GM12801 (cell line): ENCODE data around the gene ILK.

Source experiments
- CTCF ChIP-seq: IDR thresholded peaks from one replicate; pipeline ENCODE4 v1.5.1; 2011; ENCODE audit warnings: control low read depth; ENCODE audit not compliant: insufficient read length; ENCODE audit errors: extremely low read depth

Gene ILK

GRCh38 chr11:6638429-6638828 lies 34.9 kb downstream of the ILK start:
- no peak for TF ChIP-seq CTCF

GRCh38 chr11:6640036-6640984 lies 36.7 kb downstream of the ILK start:
- no peak for TF ChIP-seq CTCF

- no peak for TF ChIP-seq CTCF
Observed at GRCh38 chr11:6640985-6641701, 37.6 kb downstream of the ILK start.

DNA sequence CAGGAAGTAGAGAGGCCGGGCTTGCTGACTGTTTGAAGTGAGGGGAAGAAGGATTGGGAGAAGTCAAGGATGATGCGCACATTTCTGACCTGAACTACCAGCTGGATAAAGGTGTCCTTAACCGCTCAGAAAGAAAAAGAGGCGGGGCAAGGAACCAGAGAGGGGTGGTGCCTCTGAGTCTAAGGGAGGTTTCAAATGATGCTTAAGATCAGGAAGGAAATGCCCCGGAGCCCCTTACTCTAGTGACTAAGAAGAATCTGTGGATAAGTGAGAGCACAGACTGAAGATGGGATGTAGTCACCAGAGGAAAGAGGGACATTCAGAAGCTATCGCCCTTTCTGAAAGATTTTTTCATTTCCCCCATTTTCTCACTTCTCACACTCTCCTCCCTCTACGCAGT lies 39.4 kb downstream of the ILK start:
- TF ChIP-seq CTCF = no peak

- TF ChIP-seq CTCF = no peak
Observed at GRCh38 chr11:6646071-6646470, 42.5 kb downstream of the ILK start.

GRCh38 chr11:6646576-6646917 lies 43.0 kb downstream of the ILK start:
- no peak for TF ChIP-seq CTCF

DNA sequence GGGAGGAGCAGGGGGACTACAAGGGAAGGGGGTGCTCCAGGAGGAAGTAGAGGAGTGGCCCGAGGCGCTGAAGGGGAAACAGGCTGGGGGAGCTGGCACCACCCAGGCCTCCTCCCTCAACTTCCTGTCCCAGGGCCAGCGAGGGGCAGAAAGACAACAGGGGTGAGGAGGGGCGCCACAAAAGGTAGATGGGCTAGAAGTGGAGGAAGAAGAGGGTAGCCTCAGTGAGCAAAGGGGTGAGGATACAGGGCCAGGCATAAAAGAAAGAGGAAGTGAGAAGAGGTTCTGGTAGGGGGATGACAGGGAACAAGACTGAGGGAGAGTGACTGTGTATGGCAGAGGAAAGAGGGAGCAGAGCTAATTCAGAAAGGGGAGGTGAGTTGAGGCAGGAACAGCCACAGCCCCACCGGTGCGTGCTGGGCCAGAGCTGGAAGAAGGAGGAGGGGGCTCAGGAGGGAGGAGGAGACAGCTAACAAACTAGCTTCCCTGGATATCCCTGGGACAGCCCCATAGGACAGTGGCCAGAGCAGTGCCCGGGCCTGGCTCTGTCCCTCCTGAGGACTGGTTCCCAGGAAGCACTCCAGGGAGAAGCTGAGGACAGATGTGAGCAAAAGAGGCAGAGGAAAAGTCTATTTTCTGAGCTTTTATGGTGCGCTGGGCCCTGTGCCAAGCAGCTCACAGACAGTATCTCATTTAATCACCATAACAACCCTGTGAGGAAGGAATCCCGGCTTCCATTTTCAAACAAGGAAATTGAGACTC lies 43.5 kb downstream of the ILK start:
- no peak for TF ChIP-seq CTCF
